Left renal cortex interstitium (tissue), 4 donors: Measurements from ENCODE around the gene IQSEC2. TPM values are rescaled to one million over a fixed set of nuclear protein-coding genes. Genes with fewer than 3 reads are reported as not detected.

Source experiments
- DNase-seq, 4 donors: peaks; one replicate each; pipeline ENCODE4 v3.0.0-alpha.2; 2013; ENCODE audit warnings: low read depth in 4 of 4, low spot score in 2 of 4, missing footprints in 1 of 4
- polyA plus RNA-seq, 4 donors: library from polyadenylated mRNA; unstranded; fragments of 120-200 nt; gene quantifications; one replicate each; pipeline ENCODE4 v1.2.1, GENCODE V29; 2013; ENCODE audit not compliant: insufficient read length in 4 of 4

Gene IQSEC2
- polyA plus RNA-seq, 4 donors, result 12.3 to 18.0 (median 15.2) TPM

DNA sequence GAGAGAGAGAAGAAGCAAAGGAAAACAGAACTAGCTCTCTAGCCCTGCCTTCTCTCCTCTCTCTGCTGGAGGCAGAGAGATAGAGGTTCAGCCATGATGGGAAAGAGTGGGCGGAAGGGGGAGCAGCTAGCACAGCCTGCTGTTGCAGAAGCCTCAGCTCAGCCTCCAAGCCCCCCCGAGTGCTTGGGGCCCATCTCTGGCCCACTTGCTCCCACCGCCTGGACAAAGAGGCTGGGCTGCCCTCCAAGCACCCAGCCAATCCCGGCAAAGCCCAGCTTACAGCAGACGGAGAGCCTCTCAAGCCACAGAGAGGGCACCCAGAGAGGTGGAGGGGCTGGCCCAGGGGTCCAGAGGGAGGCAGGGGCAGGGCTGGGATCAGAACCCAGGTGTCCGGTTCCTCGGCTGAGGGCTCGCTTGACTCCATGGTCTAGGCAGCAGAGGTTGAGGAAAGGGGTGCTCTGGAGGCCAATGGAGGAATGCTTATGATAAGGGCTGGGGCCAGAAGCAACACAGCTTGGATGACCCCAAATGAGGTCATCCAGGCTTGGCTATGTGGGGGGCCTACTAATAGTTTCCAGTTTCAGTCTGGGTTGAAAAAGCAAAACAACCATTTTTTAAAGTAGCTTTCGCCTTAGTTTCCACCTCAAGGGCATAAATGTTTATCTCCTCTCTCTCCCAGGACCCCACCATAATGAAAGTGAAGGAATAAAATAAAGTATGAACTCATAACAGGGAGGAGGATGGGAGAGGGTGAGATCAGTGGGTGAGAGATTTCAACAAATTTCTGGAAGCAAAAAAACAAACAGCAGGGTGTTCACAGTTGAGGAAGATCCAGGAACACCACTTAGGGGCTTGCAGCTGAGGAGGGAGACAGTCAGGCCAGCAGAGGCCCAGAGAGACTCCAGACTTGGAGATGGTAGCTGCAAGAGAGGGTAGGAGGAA lies 24.9 kb upstream of the IQSEC2 start:
- no peak for DNase-seq

DNA sequence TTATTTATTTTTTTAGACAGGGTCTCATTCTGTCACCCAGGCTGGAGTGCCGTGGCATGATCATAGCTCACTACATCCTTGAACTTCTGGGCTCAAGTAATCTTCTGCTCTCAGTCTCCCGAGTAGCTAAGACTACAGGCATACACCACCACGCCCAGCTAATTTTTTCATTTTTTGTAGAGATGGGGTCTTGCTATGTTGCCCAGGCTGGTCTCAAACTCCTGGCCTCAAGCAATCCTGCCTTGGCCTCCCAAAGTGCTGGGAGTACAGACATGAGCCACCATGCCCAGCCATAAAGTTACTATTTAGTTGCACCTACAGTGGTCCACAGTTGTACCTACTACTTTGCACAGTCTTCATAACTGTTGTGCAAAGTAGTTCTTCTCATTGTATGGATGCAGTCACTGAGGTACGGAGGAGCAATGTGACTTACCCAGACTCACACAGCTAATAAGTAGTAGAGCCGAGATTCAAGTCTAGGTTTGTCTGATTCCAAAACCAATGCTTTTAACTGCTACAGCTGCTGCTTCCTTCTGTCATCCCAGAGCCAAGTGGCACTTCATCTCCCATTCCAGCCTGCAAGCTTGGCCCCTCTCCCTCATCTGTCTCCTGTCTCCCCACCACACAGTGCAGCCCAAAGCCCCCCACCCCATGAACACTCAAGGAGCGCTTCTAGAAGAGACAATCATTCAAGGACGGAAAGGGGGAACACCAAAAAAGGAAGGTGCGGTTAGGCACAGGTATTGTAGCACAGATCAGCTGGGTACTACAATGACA lies 24.0 kb upstream of the IQSEC2 start:
- no peak for DNase-seq

DNA sequence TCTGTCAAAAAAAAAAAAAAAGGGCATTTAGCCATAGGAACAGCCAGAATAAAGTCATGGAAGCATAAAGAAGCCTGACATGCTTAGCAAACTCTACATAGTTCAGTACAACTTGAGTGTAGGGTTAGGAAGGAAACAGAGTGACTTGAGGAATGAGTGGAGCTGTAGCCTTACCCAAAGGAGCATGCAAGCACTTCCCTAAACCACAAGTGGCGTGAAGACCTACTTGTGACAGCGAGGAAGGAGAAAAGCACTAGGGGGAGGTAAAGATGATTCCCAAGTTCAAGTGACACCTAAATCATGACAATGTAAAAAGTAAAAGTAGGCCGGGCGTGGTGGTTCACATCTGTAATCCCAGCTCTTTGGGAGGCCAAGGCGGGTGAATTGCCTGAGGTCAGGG lies 21.8 kb upstream of the IQSEC2 start:
- DNase-seq, result no peak

DNA sequence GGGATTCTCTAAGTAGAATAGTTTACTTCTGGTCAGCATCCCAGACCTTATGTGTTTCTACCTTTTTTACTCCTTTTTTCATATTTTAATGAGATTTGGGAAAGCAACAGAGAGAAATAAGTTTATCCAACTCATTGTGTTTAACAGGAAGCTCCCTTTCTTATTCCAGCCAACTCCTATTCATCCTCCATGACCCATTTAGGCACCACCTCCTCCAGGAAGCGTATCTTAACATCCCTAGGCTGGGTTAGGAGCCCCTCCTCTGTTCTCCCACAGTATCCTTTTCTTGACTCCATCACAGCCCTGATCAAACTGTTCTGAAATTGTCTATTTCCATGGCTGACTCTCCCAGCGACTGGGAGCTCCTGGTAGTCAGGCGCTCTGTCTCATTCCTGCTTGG lies 18.8 kb upstream of the IQSEC2 start:
- no peak for DNase-seq

DNA sequence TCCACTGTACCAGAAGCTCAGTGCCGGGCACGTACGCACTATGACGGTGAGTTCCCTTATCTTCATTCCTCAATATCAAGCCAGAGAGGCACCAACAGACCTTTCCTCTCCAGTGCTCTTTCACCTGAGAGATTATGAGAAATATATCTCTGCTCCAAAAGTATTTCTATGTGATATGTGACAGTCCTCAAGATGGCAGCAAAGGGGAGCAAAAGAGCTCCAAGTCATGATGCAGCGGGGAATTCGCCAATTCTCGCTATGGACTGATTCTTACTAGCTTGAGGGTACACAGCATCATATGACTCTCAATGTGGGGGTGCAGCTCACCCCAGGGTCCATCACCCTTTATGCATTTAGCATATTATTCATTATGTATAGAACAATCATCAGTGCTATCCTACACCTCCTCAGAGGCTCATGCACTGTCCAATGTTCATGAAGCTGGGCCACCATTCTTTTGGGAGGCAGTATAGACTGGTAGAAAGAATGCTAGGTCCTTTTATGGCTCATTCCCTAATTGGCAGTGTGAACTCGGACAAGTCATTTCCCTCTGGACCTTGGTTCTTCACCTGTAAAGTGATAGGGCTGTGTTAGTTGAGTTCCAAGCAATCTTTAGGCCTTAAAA lies 12.8 kb upstream of the IQSEC2 start:
- no peak for DNase-seq

DNA sequence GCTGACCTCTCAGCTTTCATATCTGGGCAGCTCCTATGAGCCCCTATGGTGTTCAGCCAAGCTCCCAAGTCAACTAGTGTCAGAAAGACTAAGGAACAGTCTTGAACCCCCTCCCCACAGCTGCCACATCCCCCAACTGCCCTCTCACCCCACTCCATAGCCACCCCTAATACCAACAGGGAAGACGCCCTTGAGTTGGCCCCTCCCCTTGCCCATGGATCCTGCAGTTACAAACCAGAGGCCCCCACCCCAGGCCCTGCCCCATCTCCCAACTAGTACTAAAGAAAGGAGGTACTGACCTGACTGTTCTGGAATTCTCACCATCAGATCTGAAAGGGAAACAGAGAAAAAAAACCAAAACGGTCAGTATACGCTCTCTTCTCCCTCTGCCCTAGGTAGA lies 10.2 kb upstream of the IQSEC2 start:
- no peak for DNase-seq

DNA sequence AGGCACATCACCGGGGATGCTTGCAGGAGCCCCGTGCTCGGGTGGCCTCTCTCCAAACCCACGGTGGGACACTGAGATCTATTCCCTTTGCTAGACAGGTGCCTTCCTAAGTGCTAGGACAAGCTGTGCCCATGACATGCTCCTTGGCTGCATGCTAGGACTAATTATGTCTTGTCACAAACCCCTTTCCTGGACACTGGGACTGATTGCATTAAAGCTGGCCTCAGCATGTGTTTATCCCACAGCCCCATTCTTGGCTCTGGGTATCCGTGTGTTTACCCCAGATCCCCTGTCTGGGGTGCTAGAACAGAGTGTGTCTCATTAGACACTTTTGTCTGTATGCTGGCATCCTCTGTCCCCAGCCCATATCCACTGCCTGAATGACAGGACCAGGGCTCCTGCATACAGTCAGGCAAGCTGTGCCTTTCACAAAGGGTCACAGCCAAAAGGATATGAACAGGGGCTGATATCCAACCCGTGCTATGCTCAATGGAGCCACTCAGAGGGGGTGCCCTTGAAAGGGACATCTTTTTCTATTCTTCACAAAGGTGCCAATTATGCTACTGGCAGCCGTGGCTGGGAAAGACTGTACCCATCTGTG lies 9.2 kb upstream of the IQSEC2 start:
- DNase-seq, result no peak

DNA sequence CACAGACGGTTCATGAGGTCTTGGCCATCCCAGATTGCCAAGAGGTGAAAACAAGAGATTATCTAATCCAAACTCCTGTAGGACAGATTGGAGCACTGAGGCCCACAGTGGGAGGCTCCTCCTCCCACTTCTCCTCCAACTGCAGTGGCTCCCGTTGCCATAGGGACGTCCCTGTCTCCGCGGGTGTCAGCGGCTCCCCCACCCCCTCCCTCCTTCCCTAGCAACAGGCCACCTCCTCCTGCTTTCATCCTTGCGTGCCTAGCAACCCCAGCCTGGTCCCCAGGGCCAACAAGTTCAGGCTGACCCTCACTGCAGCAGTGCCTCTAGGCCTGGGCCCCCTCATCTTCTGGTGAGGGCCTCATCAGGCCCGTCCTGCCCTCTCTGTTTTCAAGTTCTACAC lies 6.8 kb upstream of the IQSEC2 start:
- DNase-seq, result no peak

DNA sequence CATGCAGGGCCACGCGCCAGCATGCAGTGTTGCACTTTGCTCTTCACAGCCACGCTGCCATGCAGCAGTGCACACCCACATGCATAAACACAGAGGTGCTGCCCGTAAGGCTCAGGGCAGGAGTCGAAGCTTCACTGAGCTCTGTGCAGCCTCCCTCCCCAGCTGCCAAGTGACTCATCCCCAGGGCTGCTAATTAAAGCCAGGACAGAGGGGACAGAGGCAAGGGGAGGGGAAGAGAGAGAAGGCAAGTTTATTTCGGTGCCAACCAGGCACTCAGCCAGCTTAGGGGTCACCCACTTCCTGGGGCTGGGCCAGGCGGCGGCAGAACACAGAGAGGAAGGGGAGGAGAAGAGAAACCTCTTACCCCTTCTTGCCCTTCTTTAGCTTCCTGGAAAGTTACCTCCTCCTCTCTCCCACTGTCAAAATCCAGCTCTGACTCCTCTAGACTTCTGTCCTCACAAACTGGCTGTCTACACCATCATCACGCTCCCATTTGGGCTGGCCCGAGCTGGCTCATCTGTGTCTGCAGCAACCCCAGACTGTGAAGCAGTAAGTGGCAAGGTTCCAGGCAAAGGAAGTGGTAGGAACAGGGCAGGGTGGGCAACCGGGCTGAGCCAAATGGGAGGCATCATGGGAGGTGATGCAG lies 6.2 kb upstream of the IQSEC2 start:
- no peak for DNase-seq

DNA sequence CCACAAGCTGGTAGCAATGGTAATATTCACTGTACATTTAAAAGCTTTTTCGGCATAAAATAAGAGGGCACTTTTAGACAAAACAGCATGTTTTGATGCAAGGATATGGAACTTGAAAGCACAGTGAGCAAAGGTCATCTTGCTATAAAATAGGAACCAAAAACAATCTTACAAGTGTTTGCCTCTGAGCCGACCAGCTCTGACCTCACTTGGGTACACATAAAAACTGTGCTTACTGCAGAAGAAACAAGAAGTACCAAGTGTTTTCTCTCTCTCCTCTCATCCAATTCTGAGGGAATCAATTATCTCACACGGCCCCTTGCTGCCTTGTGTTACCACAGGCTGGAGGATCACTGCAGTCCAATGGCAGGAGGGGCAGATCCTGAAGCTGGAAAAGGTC lies 4.8 kb upstream of the IQSEC2 start:
- DNase-seq, result no peak

DNA sequence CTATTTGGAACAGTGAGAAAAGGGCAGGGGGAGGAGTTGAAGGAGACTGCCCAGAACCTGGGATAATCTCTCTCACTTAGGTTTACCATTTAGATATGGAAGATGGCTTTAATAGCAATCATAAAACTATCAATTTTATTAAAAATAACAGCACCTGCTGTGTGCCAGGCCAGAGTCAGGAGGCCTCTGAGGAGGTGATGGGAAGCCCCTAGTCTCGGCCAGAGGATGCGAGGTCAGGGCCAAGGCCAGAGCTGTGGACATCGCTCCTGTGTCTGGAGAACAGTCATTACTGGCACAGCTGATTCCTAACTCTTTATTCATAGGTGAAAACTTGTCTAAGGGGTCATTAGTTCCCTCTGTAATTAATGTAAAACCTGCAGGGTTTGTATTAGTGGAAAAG lies 4.2 kb upstream of the IQSEC2 start:
- DNase-seq, result no peak

DNA sequence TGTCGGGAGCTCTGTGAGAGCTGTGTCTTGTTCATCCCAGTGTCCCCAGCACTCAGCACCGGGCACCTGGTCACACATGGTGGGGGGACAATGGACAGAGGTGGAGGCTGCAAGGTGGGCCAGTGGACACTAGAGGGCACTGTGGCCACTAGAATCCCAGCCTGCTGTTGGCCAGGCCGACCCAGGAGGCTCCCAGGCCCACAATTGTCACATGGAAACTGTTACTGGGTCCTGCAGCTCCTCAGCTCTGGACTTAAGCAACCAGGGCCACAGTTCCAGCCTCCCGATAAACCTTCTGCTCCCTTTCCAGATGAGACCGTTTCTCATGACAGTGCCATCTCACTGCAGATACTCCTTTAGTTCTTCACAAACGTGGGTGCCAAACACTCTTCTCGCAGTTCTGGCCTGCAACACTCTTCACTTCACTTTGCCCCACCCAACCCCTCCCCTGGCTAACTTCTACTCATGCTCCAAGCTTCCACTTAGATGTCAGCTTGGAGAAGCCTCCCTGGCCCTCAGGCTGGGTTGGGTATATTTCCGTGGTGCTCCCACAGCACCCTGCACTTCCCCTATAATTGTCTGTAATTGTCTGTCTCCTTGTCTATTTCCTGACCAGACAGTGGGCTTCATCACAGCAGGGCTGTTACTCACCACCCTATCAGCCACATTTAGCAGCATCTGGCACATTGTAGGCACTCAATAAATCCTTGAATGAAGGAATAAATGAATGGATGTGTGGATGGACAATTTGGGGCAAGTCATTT lies 3.5 kb upstream of the IQSEC2 start:
- no peak for DNase-seq

DNA sequence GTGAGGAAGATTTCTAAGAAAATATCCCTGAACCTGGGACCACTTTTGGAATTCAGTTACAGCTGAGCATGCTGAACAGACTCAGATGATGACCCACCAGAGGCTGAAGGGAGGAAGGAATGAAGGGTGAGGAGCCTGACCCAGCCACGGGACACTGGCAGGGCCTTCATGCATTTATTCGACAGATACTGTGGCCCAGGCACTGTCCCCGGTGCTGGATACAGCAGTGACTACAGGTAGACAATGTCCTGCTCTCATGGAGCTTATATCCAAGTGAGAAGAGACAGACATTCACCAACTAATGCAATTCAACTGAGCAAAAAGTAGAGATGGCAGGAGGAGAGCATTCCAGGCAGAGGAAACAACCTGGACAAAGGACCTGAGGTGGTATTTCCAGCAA lies 2.2 kb upstream of the IQSEC2 start:
- DNase-seq, result no peak

DNA sequence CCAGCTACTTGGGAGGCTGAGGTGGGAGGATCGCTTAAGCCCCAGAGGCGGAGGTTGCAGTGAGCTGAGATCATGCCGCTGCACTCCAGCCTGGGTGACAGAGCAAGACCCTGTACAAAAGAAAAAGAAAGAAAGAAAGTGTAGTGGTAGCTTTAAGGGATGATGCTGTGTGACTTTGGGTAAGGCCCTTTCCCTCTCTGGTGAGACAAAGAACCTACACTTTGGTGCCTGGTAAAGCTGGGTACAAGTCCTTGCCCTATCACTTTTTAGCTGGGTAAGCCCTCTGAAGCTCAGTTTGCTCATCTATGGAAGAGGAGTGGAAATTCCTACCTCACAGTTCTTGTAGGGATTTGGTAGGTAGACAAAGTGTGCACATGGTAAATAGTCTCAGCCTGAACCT lies 1.7 kb upstream of the IQSEC2 start:
- DNase-seq, result no peak

DNA sequence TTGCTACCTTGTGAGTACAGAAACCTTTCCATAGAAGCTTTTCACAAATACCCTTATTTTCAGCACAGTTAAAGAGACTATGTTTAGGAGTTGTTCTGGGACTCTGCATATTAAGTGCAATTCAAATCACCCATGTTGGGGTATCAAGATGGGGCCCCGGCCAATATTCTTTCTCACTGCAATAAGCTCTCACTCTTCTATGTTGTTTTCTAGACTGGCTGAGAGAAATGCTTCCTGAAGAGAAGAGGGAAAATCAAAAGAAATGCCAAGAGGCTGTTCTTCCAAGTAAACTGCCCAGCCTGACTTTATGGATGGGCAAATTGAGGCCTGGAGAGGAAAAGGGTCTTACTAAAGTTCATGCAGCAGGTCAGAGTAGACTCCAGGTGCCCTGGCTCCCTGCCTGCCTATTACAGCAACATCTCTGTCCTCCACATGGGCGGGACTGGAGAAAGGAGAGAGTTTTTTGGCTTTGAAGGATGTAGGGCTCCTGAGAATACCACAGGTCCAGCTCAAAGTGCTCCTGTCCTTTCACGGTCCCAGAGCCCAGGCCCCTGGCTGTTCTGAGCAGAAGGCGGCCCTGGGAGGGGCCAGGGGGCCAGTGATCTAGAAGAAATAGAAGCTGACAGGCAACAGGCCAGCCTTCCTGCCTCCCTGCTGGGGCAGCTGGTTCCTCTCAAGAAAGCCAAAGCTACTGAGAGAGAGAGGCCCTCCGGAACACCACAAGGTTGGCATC lies 745 bp upstream of the IQSEC2 start:
- no peak for DNase-seq

DNA sequence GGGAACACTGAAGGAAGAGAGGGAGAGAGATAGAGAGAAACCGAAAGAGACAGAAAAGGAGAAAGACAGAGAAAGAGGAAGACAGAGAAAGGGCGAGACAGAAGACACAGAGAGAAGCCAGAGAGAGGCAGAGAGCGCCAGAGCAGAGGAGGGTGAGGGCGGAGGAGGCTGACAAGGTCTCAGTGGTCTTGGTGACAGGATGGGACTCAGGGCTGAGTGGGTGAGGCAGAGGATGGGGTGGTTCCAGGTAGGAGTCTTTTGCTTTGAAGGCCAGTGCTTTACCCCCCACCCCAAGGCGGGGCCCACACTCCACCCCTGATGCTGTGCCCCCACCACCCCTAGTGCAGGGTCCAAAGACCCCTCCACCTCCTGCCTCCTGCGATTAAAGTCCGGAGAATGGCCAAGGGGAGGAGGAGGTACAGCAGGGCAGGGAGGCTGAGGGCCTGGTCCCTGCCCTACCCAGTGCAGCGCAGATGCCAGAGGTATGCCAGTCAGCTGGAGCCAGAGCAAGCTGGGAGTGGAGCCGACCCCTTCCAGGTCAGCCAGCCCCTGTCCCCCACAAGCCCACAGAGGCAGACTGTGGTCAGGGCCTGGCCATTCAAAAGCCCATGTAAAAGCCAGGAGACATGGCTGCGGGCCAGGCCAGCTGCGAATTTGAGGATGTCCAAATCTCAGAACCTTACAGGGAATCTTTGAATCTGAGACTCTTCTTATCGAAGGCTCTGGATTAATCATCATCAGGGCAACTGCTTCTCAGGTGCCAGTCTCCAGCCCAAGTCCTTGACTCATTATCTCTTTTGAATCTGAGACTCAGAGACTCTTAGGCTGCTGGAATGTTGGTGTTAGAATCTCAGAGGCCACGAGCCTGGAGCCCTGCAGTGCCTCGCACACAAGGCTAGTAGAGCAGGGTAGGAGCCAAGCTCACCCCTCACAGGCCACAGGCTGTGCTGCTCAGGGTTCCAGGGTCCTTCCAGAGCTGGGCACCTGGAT lies 758 bp downstream of the IQSEC2 start:
- no peak for DNase-seq

DNA sequence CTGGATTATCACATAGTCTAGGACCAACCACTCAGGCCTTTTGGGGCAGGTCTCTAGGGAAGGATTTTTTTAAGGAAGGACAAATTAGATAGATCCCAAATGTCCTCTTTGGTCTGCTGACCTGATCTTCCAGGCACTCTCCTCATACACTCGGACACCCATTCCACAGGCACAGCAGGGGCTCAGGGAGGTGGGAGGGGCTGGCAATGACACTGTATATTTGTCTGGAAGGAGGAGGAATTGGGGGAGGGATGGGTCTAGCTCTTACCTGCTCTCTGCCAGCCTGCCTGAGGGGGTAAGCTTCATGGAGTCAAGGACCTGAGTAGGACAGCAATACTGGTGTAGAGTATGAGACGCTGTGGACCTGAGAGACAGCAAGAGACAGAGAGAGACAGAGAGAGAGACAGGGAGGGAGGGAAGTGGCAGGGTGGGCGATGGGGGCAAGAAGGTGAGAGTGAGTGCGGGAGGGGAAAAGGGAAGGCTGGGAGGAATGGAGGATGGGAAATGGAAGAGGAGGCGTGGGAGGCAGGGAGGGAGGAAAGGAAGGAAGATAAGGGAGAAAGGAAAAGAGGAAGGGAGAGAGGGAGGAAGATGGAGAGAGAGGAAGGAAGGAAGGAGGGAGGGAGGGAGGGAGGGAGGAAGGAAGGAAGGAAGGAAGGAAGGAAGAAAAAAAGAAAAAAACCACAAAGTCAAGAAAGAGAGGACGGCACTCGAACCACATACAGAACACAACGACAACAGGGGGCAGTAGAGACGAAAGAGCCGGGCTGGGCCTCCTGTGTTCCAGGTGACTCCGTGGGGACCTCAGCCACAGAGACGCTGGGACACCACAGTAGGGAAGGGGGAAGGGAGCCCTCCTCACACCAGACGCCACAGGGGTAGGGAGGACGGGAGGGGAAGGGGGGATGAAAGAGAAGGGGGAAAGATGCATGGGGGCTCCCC lies 1.8 kb downstream of the IQSEC2 start:
- no peak for DNase-seq
